ENCODE measurements around the gene TFEB.

Gene TFEB

GRCh38 chr6:41645007-41645618 is 90.3 kb downstream of the TFEB start:
- DNase-seq (ENCODE audit: extremely low spot score): no peak
- ChIA-PET CTCF (no interaction called here), POLR2A (no interaction called here)
- TF ChIP-seq CTCF (IDR thresholded peaks at IDR 0.05; ENCODE audit: control extremely low read depth, extremely low read depth, low read depth, missing control alignments): no peak

- ChIA-PET POLR2A (no interaction called here), CTCF (no interaction called here)
- no peak for TF ChIP-seq CTCF (IDR thresholded peaks at IDR 0.05; ENCODE audit: control extremely low read depth, extremely low read depth, low read depth, missing control alignments)
- DNase-seq (ENCODE audit: extremely low spot score): no peak
Observed at GRCh38 chr6:41644297-41644879, 91.0 kb downstream of the TFEB start.

- TF ChIP-seq CTCF (IDR thresholded peaks at IDR 0.05; ENCODE audit: control extremely low read depth, extremely low read depth, low read depth, missing control alignments): no peak
- POLR2A ChIA-PET: no interaction called here
- CTCF ChIA-PET: no interaction called here
- no peak for DNase-seq (ENCODE audit: extremely low spot score)
Observed at GRCh38 chr6:41643899-41644269, 91.5 kb downstream of the TFEB start.

GRCh38 chr6:41642960-41643898 is 92.2 kb downstream of the TFEB start:
- TF ChIP-seq CTCF (IDR thresholded peaks at IDR 0.05; ENCODE audit: control extremely low read depth, extremely low read depth, low read depth, missing control alignments): no peak
- ChIA-PET CTCF (no interaction called here), POLR2A (no interaction called here)
- no peak for DNase-seq (ENCODE audit: extremely low spot score)

GRCh38 chr6:41642090-41642959 is 93.1 kb downstream of the TFEB start:
- TF ChIP-seq CTCF (IDR thresholded peaks at IDR 0.05; ENCODE audit: control extremely low read depth, extremely low read depth, low read depth, missing control alignments): no peak
- CTCF ChIA-PET: no interaction called here
- DNase-seq (ENCODE audit: extremely low spot score): no peak
- POLR2A ChIA-PET: no interaction called here

GRCh38 chr6:41641352-41641925 is 94.0 kb downstream of the TFEB start:
- DNase-seq (ENCODE audit: extremely low spot score): no peak
- POLR2A ChIA-PET: no interaction called here
- CTCF ChIA-PET: interaction anchor here (1.0 kb wide), 1 partner anchor 39 kb away, joined by 3 read pairs; no protein-coding TSS in a partner anchor
- no peak for TF ChIP-seq CTCF (IDR thresholded peaks at IDR 0.05; ENCODE audit: control extremely low read depth, extremely low read depth, low read depth, missing control alignments)
